SK-N-MC (cell line): ENCODE measurements around the gene OTOL1.
A peak's percentile ranks its signal among the peaks of the same experiment; 100 is the strongest.

Experiments used
- DNase-seq: peaks from one replicate; pipeline ENCODE4 v3.0.0-alpha.2; 2011; ENCODE audit warnings: low read depth, low spot score
- H3K27ac ChIP-seq: fragments of 200-600 bp; sonication (generic); 2 replicates; pipeline ENCODE4 v1.5.1; 2016; ENCODE audit warnings: mixed run types
- H3K36me3 ChIP-seq: fragments of 200-600 bp; sonication (generic); 2 replicates; pipeline ENCODE4 v1.6.1; 2017; ENCODE audit warnings: antibody characterized with exemption, low read length, mixed read lengths; ENCODE audit not compliant: insufficient read depth
- H3K4me3 ChIP-seq: fragments of 200-600 bp; sonication (generic); 2 replicates; pipeline ENCODE4 v1.5.1; 2016
- H3K9ac ChIP-seq: fragments of 200-600 bp; sonication (generic); 2 replicates; pipeline ENCODE4 v1.8.0; 2017; ENCODE audit warnings: mixed run types, mixed read lengths; ENCODE audit not compliant: insufficient read length
- H3K9me3 ChIP-seq: fragments of 200-600 bp; sonication (generic); 2 replicates; pipeline ENCODE4 v1.6.1; 2017; ENCODE audit warnings: low read depth, mild to moderate bottlenecking, antibody characterized with exemption, low read length, moderate library complexity, mixed read lengths
- EZH2 ChIP-seq: fragments of 200-600 bp; sonication (generic); IDR thresholded peaks from one replicate; pipeline ENCODE4 v1.6.1; 2017; ENCODE audit warnings: antibody characterized with exemption
- FOXP2 ChIP-seq: optimal IDR thresholded peaks from 2 replicates; pipeline ENCODE3; 2011; ENCODE audit warnings: mild to moderate bottlenecking, moderate library complexity; ENCODE audit not compliant: insufficient read depth; ENCODE audit errors: extremely low read length, control extremely low read depth
- POLR2AphosphoS5 ChIP-seq: IDR thresholded peaks from 2 replicates; pipeline ENCODE4 v1.6.1; 2012; ENCODE audit warnings: mild to moderate bottlenecking, low read depth, low read length, borderline replicate concordance

OTOL1 gene

DNA sequence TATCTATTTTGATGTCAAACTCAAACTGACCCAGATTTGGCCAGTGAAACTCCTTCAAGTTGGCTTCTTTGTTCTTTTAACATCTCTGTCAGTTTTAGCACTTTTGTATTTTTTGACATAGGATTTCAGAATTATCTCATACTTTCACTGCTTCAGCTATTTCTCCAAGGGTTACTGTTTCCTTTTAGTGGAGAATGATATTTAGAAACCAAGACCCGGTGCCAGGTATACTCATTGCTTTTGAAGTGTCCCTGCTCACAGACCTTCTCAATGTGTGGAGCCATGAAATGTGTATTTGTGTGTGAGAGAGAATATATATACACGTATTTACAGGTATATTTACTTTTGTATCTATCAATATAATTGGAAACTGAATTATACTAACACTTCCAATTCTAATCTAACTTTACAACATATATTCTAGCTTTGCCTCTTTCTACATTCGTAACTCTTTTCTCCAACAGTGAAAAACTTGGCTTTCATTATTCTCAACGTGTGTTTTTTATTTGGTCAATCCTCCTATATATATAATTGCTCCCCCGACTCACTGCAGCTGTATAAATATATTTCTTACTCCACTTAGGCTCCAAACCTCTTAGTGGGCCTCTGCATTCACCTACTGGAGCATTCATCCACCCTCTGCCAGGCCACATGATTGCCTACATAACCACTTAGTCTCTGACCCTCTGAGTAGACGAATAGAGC is 54.0 kb downstream of the OTOL1 start:
- no peak for TF ChIP-seq EZH2
- TF ChIP-seq POLR2AphosphoS5: no peak
- no peak for TF ChIP-seq FOXP2
- Histone ChIP-seq H3K9ac (no peak overlapping the region), H3K36me3 (peaks cover 3% of the 10 kb centered on the region; the same call in 1 of the 2 replicates), H3K27ac (0 out of 2 replicates have a peak overlapping the region, but pooled peaks have one; percentile 10), H3K9me3 (peaks cover 7% of the 10 kb centered on the region; the same call in 1 of the 2 replicates), H3K4me3 (no peak overlapping the region)
- DNase-seq: no peak

DNA sequence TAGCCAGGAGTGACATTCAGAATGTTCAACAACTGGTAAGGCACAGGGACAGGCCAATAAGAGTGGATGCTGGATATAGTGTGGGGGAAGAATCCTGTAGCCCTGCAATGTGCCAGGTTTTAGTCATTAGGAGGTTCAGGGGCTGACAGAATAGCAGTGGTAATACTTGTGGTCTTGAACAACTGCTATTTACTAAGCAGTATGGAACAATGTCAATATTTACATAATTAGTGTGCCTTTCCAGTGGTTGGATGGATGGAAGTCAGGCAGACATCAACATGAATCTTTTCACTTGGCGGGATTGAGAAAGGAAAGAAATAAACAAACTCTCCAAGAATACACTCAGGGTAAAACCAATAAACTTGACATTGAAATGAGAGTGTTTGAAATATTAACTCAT is 55.1 kb downstream of the OTOL1 start:
- no peak for DNase-seq
- TF ChIP-seq EZH2: no peak
- TF ChIP-seq POLR2AphosphoS5: no peak
- TF ChIP-seq FOXP2: no peak
- peaks cover 7% of the 10 kb centered on the region; the same call in 1 of the 2 replicates for H3K9me3 ChIP-seq
- H3K4me3 ChIP-seq: no peak overlapping the region
- no peak overlapping the region for H3K27ac ChIP-seq
- H3K36me3 ChIP-seq: peaks cover 3% of the 10 kb centered on the region; the same call in 1 of the 2 replicates
- no peak overlapping the region for H3K9ac ChIP-seq

DNA sequence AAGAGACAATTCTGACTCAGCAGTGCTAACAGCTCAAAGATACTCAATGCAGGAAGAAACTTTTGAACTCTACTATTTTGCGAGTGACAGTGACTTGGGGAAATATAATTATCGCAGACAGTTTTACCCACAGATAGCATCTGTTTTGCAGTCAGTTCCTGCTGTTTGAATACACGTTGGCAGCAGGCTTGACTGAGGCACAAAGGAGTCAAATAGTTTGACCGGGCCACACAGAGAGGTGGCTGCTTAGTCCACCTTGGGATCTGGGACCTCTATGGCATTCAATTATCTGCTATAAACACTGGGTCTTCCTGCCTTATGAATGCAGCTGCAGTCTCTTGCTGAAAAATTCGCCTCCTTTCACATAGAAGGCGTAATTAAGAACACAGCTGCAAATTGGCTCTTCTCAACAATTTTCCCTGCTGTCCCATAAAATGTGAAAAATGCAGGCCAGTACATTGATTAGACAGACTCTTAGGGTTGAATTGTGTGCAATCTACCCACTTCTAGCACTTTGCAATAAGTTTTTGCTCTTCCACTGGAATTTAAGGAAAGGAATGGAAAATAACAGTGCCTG is 56.5 kb downstream of the OTOL1 start:
- Histone ChIP-seq H3K4me3 (no peak overlapping the region), H3K9me3 (no peaks in the 10 kb centered on the region), H3K36me3 (no peaks in the 10 kb centered on the region), H3K9ac (no peak overlapping the region), H3K27ac (peak overlapping the region; percentile 22)
- DNase-seq: no peak
- TF ChIP-seq POLR2AphosphoS5: no peak
- TF ChIP-seq FOXP2: no peak
- no peak for TF ChIP-seq EZH2
